Ishikawa (cell line): ENCODE measurements around the gene FIBCD1.

Experiments
- EP300 ChIP-seq: IDR thresholded peaks from 2 replicates; pipeline ENCODE4 v1.6.1; 2012; ENCODE audit warnings: borderline replicate concordance
- NFIC ChIP-seq: IDR thresholded peaks from 2 replicates; pipeline ENCODE4 v1.6.1; 2012
- TAF1 ChIP-seq: IDR thresholded peaks from 2 replicates; pipeline ENCODE4 v1.6.1; 2012; ENCODE audit warnings: low read depth, mild to moderate bottlenecking

GRCh38 chr9:130873966-130874365, 65.1 kb downstream of the FIBCD1 start:
- TF ChIP-seq TAF1 (no peak), EP300 (no peak), NFIC (no peak)
